Testis (tissue), 2 donors: ENCODE results near the gene NEO1.

ENCODE experiments used
- POLR2A ChIP-seq: fragments of 450-650 bp; IDR thresholded peaks from one replicate; pipeline ENCODE4 v1.6.1; 2017; ENCODE audit warnings: antibody characterized with exemption, mild to moderate bottlenecking, moderate library complexity
- TF ChIP-seq, protein P1 (sequence below), 3 experiments: fragments of 450-650 bp in 2 of 3; fragments of 200-600 bp in 1 of 3; sonication (generic) in 1 of 3; IDR thresholded peaks; one replicate each; pipeline ENCODE4 v1.5.1; 2016 to 2019; ENCODE audit warnings: antibody characterized with exemption in 3 of 3, mild to moderate bottlenecking in 2 of 3, moderate library complexity in 1 of 3

DNA sequence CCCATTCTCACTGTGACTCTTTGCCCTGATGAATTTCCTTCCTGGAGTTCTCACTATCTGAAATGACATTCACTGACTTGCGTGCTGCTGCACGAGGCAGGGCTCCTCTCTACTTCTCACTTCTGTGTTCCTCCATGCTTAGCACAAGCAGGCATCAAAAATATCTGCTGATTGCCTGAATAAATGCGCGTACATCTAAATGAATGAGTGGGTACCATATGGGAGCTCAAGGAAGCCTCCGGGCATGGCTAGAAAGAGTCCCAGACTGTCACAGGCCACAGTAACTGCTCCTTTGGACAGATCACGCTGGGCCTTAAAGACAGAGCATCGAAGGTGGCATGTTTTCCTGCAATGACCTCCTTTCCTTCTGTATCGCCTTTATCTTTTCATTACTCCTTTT lies 284.9 kb downstream of the NEO1 start:
- TF ChIP-seq, protein P1, sequence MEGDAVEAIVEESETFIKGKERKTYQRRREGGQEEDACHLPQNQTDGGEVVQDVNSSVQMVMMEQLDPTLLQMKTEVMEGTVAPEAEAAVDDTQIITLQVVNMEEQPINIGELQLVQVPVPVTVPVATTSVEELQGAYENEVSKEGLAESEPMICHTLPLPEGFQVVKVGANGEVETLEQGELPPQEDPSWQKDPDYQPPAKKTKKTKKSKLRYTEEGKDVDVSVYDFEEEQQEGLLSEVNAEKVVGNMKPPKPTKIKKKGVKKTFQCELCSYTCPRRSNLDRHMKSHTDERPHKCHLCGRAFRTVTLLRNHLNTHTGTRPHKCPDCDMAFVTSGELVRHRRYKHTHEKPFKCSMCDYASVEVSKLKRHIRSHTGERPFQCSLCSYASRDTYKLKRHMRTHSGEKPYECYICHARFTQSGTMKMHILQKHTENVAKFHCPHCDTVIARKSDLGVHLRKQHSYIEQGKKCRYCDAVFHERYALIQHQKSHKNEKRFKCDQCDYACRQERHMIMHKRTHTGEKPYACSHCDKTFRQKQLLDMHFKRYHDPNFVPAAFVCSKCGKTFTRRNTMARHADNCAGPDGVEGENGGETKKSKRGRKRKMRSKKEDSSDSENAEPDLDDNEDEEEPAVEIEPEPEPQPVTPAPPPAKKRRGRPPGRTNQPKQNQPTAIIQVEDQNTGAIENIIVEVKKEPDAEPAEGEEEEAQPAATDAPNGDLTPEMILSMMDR (IDR thresholded peaks at IDR 0.05), result no peak
- no peak for TF ChIP-seq POLR2A
